Liver (tissue), 9 donors: ENCODE data around the gene NF1. TPM values are rescaled to one million over a fixed set of nuclear protein-coding genes. Genes with fewer than 3 reads are reported as not detected.

ENCODE experiments used
- DNase-seq: peaks from one replicate; pipeline ENCODE4 v3.0.0-alpha.2; 2017; ENCODE audit warnings: low spot score
- H3K27ac ChIP-seq, 2 donors: one replicate each; pipeline ENCODE4 v1.7.0; 2013; ENCODE audit warnings: inconsistent platforms in 2 of 2, low read length in 2 of 2, control low read depth in 1 of 2, low read depth in 1 of 2, mild to moderate bottlenecking in 1 of 2
- H3K27me3 ChIP-seq, 4 donors: one replicate each; pipeline versions ENCODE4 v1.6.1 to v1.7.0; 2013; ENCODE audit warnings: low read length in 3 of 4, inconsistent platforms in 1 of 4, mild to moderate bottlenecking in 1 of 4, moderate library complexity in 1 of 4; ENCODE audit not compliant: control insufficient read depth in 4 of 4, insufficient read depth in 4 of 4
- H3K36me3 ChIP-seq, 4 donors: one replicate each; pipeline versions ENCODE4 v1.6.1 to v1.7.0; 2013; ENCODE audit warnings: low read length in 3 of 4, mild to moderate bottlenecking in 3 of 4, low read depth in 1 of 4, moderate library complexity in 1 of 4; ENCODE audit not compliant: control insufficient read depth in 4 of 4, insufficient read depth in 3 of 4
- H3K4me1 ChIP-seq, 4 donors: one replicate each; pipeline versions ENCODE4 v1.6.1 to v1.7.0; 2013; ENCODE audit warnings: low read length in 3 of 4, mild to moderate bottlenecking in 3 of 4, moderate library complexity in 1 of 4; ENCODE audit not compliant: control insufficient read depth in 4 of 4, insufficient read depth in 4 of 4
- H3K4me3 ChIP-seq, 3 donors: one replicate each; pipeline versions ENCODE4 v1.6.1 to v1.7.0; 2013; ENCODE audit warnings: low read length in 3 of 3, control low read depth in 1 of 3, low read depth in 1 of 3, mild to moderate bottlenecking in 1 of 3
- H3K9ac ChIP-seq, 2 donors: one replicate each; pipeline ENCODE4 v1.7.0; 2013; ENCODE audit warnings: low read length in 2 of 2, mild to moderate bottlenecking in 2 of 2, moderate library complexity in 2 of 2, control low read depth in 1 of 2, low read depth in 1 of 2
- H3K9me3 ChIP-seq, 4 donors: one replicate each; pipeline versions ENCODE4 v1.6.1 to v1.7.0; 2013; ENCODE audit warnings: low read length in 3 of 4; ENCODE audit not compliant: control insufficient read depth in 4 of 4
- CTCF ChIP-seq: fragments of 150-350 bp; IDR thresholded peaks from 2 replicates; pipeline ENCODE4 v1.5.1; 2017; ENCODE audit warnings: improper control_type of control experiment, low read depth, low read length; ENCODE audit not compliant: missing input control
- FOXA1 ChIP-seq: IDR thresholded peaks from 2 replicates; pipeline ENCODE4 v1.6.1; 2016; ENCODE audit warnings: antibody characterized with exemption
- FOXA2 ChIP-seq: IDR thresholded peaks from 2 replicates; pipeline ENCODE4 v1.6.1; 2016; ENCODE audit warnings: antibody characterized with exemption
- GABPA ChIP-seq, 2 donors: IDR thresholded peaks in 1 of 2; conservative IDR thresholded peaks in 1 of 2; 2 replicates each; pipeline ENCODE4 v1.6.1; 2016; ENCODE audit warnings: antibody characterized with exemption in 2 of 2, mild to moderate bottlenecking in 1 of 2, moderate library complexity in 1 of 2
- HNF4A ChIP-seq, 2 donors: conservative IDR thresholded peaks; 2 replicates each; pipeline ENCODE4 v1.6.1; 2016; ENCODE audit warnings: antibody characterized with exemption in 2 of 2, mild to moderate bottlenecking in 2 of 2
- HNF4G ChIP-seq: IDR thresholded peaks from 2 replicates; pipeline ENCODE4 v1.6.1; 2016; ENCODE audit warnings: antibody characterized with exemption
- JUND ChIP-seq, 2 donors: IDR thresholded peaks; 2 replicates each; pipeline ENCODE4 v1.6.1; 2016; ENCODE audit warnings: antibody characterized with exemption in 2 of 2
- MAX ChIP-seq: IDR thresholded peaks from 2 replicates; pipeline ENCODE4 v1.6.1; 2016; ENCODE audit warnings: antibody characterized with exemption
- NR2F2 ChIP-seq: IDR thresholded peaks from 2 replicates; pipeline ENCODE4 v1.6.1; 2016; ENCODE audit warnings: antibody characterized with exemption
- RAD21 ChIP-seq, 2 donors: IDR thresholded peaks; 2 replicates each; pipeline ENCODE4 v1.6.1; 2016; ENCODE audit warnings: antibody characterized with exemption in 2 of 2, mild to moderate bottlenecking in 2 of 2
- TAF1 ChIP-seq: conservative IDR thresholded peaks from 2 replicates; pipeline ENCODE4 v1.6.1; 2016; ENCODE audit warnings: antibody characterized with exemption, mild to moderate bottlenecking
- YY1 ChIP-seq: IDR thresholded peaks from 2 replicates; pipeline ENCODE4 v1.6.1; 2016; ENCODE audit warnings: antibody characterized with exemption, mild to moderate bottlenecking
- ZBTB33 ChIP-seq: IDR thresholded peaks from 2 replicates; pipeline ENCODE4 v1.6.1; 2016; ENCODE audit warnings: antibody characterized with exemption
- WGBS: extraction: QIAGEN DNeasy Blood & Tissue Kit; methylation state at CpG from one replicate; pipeline ENCODE4 v1.1.7; 2013; 5-methylcytosine and 5-hydroxymethylcytosine counted together
- polyA plus RNA-seq, 2 donors: library from polyadenylated mRNA; stranded (reverse) in 1 of 2; unstranded in 1 of 2; fragments of 200-250 nt in 1 of 2; fragments of >200 nt in 1 of 2; fragmentation: Nextera tagmentation in 1 of 2; extraction: Ambion mirVana in 1 of 2; gene quantifications; one replicate each; pipeline versions ENCODE4 v1.2.1 to v1.2.3, GENCODE V29; 2013 to 2015
- total RNA-seq, 2 donors: library from RNA; depleted of rRNA; stranded (reverse); fragments of >200 nt; gene quantifications; one replicate each; pipeline ENCODE4 v1.2.3, GENCODE V29; 2014
- donor health status: healthy.
- donor health status: healthy.
- donor health status: healthy.
- donor health status: healthy.
- donor health status: healthy.

Gene NF1
- total and polyA plus RNA-seq, 4 donors = 4.6 to 42.6 (median 13.5) TPM

GRCh38 chr17:31313982-31314781, 219.4 kb downstream of the NF1 start, which contains the start of gene EVI2B:
EVI2B (minus strand) TSS chr17:31314054; CDS start chr17:31305609, 8,445 bp downstream.
- peak within 1 kb of the TSS in 1 of 2 donors; percentile 89 for H3K9ac ChIP-seq
- no peaks in the 10 kb centered on the region for H3K9me3 ChIP-seq
- no peak for DNase-seq
- H3K27me3 ChIP-seq = no peaks in the 10 kb centered on the region
- H3K4me1 ChIP-seq = no peaks in the 10 kb centered on the region
- peak within 1 kb of the TSS; percentile 41 to 62 for H3K27ac ChIP-seq
- WGBS = 64% methylated on average over 3 of the region's 3 CpGs
- no peak within 1 kb of the TSS for H3K4me3 ChIP-seq
- no peaks in the 10 kb centered on the region for H3K36me3 ChIP-seq
- TF ChIP-seq CTCF = no peak
- no peak for TF ChIP-seq TAF1
- TF ChIP-seq HNF4A (conservative IDR thresholded peaks at IDR 0.05) = no peak
- no peak for TF ChIP-seq RAD21 (IDR thresholded peaks at IDR 0.05)
- TF ChIP-seq HNF4G = no peak
- TF ChIP-seq MAX = no peak
- no peak for TF ChIP-seq FOXA2
- TF ChIP-seq YY1 = peak; percentile 10
- peak; percentile 47 to 54 for TF ChIP-seq JUND (IDR thresholded peaks at IDR 0.05)
- TF ChIP-seq NR2F2 = no peak

GRCh38 chr17:31314782-31315100, 220.0 kb downstream of the NF1 start:
- peak overlapping the region; percentile 8 to 62 for H3K27ac ChIP-seq
- no peaks in the 10 kb centered on the region for H3K36me3 ChIP-seq
- TF ChIP-seq FOXA1 (no peak), RAD21 (IDR thresholded peaks at IDR 0.05) (no peak), ZBTB33 (no peak), GABPA (IDR thresholded peaks at IDR 0.05 in 1 of 2, conservative IDR thresholded peaks at IDR 0.05 in 1 of 2) (no peak), FOXA2 (no peak), HNF4G (no peak), MAX (no peak), TAF1 (no peak)
- DNase-seq = no peak
- no peaks in the 10 kb centered on the region for H3K27me3 ChIP-seq
- no peak overlapping the region for H3K9ac ChIP-seq
- 86% methylated on average over 3 of the region's 3 CpGs for WGBS
- no peaks in the 10 kb centered on the region for H3K4me1 ChIP-seq
- no peaks in the 10 kb centered on the region for H3K9me3 ChIP-seq
- no peak overlapping the region for H3K4me3 ChIP-seq
